Chondrocyte (in vitro differentiated cells): ENCODE data around the gene NARF. TPM values are rescaled to one million over a fixed set of nuclear protein-coding genes. Genes with fewer than 3 reads are reported as not detected.
A peak's percentile ranks its signal among the peaks of the same experiment; 100 is the strongest.
"Not testable (repeated sequence)": the region's sequence is repeated elsewhere in the genome, so short reads cannot be mapped to it uniquely, and the experiment has no call there.

Source experiments
- DNase-seq: peaks from one replicate; pipeline ENCODE4 v3.0.0; 2021; ENCODE audit warnings: mixed read lengths, low spot score
- H3K27ac Mint-ChIP-seq: one replicate; pipeline ENCODE4 v1.8.0; 2021; ENCODE audit warnings: mild to moderate bottlenecking, moderate library complexity, mixed read lengths; ENCODE audit not compliant: unreplicated experiment
- H3K27me3 Mint-ChIP-seq: 2 replicates; pipeline ENCODE4 v1.8.0; 2021; ENCODE audit warnings: low read depth, mixed read lengths
- H3K36me3 Mint-ChIP-seq: 2 replicates; pipeline ENCODE4 v1.8.0; 2021; ENCODE audit warnings: low read depth, mixed read lengths
- H3K4me1 Mint-ChIP-seq: 2 replicates; pipeline ENCODE4 v1.8.0; 2021; ENCODE audit warnings: low read depth, mild to moderate bottlenecking, mixed read lengths
- H3K4me3 Mint-ChIP-seq: one replicate; pipeline ENCODE4 v1.8.0; 2021; ENCODE audit warnings: mild to moderate bottlenecking, moderate library complexity, mixed read lengths; ENCODE audit not compliant: unreplicated experiment
- H3K9me3 Mint-ChIP-seq: 2 replicates; pipeline ENCODE4 v1.8.0; 2021; ENCODE audit warnings: low read depth, mixed read lengths
- total RNA-seq: library from RNA; stranded (reverse); gene quantifications from 3 replicates; pipeline ENCODE4 v1.2.1, GENCODE V29; 2021
- TF ChIP-seq, protein P1 (sequence below): fragments of 200-600 bp; sonication (generic); IDR thresholded peaks from 2 replicates; pipeline ENCODE4 v1.5.0; 2021; ENCODE audit warnings: antibody characterized with exemption, mild to moderate bottlenecking, moderate library complexity

NARF gene
- total RNA-seq, 1 donor from 2014 or later: 68.9 TPM

DNA sequence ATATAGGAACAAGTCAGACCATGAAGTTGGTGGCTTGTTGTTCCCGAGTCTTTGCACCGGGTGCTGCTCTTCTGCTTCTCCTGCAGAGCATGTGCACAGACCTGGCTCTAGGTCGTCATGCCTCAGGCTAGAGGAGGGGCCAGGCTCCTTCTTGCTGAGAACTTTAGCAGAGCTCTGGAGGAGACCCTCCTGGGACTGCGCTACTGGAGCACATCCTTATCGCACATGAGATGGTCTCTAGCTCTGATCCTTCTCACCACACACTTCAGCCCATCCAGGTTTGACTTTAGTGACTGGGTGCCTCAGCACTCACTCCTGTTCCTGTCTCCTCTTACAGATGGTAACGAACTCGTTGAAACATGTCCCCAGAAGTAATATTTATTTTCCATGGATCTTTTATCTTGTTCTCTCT lies 75.9 kb downstream of the NARF start:
- no peaks in the 10 kb centered on the region for H3K9me3 Mint-ChIP-seq
- H3K4me3 Mint-ChIP-seq: no peak overlapping the region
- H3K4me1 Mint-ChIP-seq: peaks cover 73% of the 10 kb centered on the region
- H3K27ac Mint-ChIP-seq: peak overlapping the region; percentile 98
- no peaks in the 10 kb centered on the region for H3K36me3 Mint-ChIP-seq
- TF ChIP-seq, protein P1, sequence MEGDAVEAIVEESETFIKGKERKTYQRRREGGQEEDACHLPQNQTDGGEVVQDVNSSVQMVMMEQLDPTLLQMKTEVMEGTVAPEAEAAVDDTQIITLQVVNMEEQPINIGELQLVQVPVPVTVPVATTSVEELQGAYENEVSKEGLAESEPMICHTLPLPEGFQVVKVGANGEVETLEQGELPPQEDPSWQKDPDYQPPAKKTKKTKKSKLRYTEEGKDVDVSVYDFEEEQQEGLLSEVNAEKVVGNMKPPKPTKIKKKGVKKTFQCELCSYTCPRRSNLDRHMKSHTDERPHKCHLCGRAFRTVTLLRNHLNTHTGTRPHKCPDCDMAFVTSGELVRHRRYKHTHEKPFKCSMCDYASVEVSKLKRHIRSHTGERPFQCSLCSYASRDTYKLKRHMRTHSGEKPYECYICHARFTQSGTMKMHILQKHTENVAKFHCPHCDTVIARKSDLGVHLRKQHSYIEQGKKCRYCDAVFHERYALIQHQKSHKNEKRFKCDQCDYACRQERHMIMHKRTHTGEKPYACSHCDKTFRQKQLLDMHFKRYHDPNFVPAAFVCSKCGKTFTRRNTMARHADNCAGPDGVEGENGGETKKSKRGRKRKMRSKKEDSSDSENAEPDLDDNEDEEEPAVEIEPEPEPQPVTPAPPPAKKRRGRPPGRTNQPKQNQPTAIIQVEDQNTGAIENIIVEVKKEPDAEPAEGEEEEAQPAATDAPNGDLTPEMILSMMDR: no peak
- no peak for DNase-seq
- H3K27me3 Mint-ChIP-seq: no peaks in the 10 kb centered on the region

- Mint-ChIP-seq H3K27ac (peak overlapping the region; percentile 98), H3K36me3 (no peaks in the 10 kb centered on the region), H3K4me1 (peaks cover 65% of the 10 kb centered on the region), H3K9me3 (no peaks in the 10 kb centered on the region), H3K27me3 (no peaks in the 10 kb centered on the region), H3K4me3 (peak overlapping the region; percentile 20)
- DNase-seq: no peak
- TF ChIP-seq, protein P1: no peak
These were observed 78.1 kb downstream of the NARF start for GRCh38 chr17:82536512-82537201.

DNA sequence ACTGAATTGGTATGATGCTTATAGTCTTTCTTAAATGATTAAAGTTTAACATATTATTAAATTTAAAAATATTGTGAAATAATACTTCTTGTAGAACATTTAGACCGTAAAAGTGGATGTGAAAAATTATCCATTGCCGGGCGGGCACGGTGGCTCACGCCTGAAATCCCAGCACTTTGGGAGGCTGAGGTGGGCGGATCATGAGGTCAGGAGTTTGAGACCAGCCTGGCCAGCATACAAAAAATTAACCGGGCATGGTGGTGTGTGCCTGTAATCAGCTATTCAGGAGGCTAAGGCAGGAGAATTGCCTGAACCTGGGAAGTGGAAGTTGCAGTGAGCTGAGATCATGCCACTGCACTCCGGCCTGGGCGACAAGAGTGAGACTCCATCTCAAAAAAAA lies 78.7 kb downstream of the NARF start:
- H3K36me3 Mint-ChIP-seq, DNase-seq, H3K27me3 Mint-ChIP-seq, H3K4me3 Mint-ChIP-seq, H3K9me3 Mint-ChIP-seq: not testable (repeated sequence)
- Mint-ChIP-seq H3K27ac (peak overlapping the region; percentile 98), H3K4me1 (peaks cover 64% of the 10 kb centered on the region)

DNA sequence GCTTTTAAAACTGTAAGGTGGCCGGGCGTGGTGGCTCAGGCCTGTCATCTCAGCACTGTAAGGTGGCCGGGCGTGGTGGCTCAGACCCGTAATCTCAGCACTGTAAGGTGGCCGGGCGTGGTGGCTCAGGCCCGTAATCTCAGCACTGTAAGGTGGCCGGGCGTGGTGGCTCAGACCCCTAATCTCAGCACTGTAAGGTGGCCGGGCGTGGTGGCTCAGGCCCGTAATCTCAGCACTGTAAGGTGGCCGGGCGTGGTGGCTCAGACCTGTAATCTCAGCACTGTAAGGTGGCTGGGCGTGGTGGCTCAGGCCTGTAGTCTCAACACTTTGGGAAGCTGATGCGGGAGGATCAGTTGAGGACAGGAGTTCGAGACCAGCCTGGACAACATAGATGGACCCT lies 80.5 kb downstream of the NARF start:
- H3K27ac Mint-ChIP-seq: peak overlapping the region; percentile 98
- H3K27me3 Mint-ChIP-seq, DNase-seq, H3K9me3 Mint-ChIP-seq, H3K4me3 Mint-ChIP-seq, H3K36me3 Mint-ChIP-seq: not testable (repeated sequence)
- H3K4me1 Mint-ChIP-seq: peaks cover 64% of the 10 kb centered on the region

Other genes with a start within 250 kb of the NARF start
- 23.5 to 39.8 TPM (median 24.1 TPM) in 3 replicates for gene CCDC57, start 245.9 kb upstream of the NARF start, total RNA-seq
- 53.3 to 206 TPM (median 189 TPM) in 3 replicates for gene SLC16A3, start 229.7 kb upstream of the NARF start, total RNA-seq
- gene CSNK1D, start 185.0 kb upstream of the NARF start, total RNA-seq: 93.0 to 94.5 TPM (median 93.9 TPM) in 3 replicates
- not detected in 3 replicates for gene CD7, start 141.1 kb upstream of the NARF start, total RNA-seq
- 1.3 to 2.5 TPM (median 2.1 TPM) in 3 replicates for gene SECTM1, start 125.0 kb upstream of the NARF start, total RNA-seq
- not detected in 3 replicates for gene TEX19, start 99.5 kb upstream of the NARF start, total RNA-seq
- gene UTS2R, start 87.0 kb upstream of the NARF start, total RNA-seq: not detected in 3 replicates
- gene HEXD, start 40.4 kb upstream of the NARF start, total RNA-seq: 10.8 to 17.7 TPM (median 11.2 TPM) in 3 replicates
- 19.9 to 30.6 TPM (median 20.0 TPM) in 3 replicates for gene OGFOD3, start 40.2 kb upstream of the NARF start, total RNA-seq
- 52.5 to 55.4 TPM (median 53.0 TPM) in 3 replicates for gene CYBC1, start 8.0 kb upstream of the NARF start, total RNA-seq
- 47.6 to 49.5 TPM (median 49.4 TPM) in 3 replicates for gene FOXK2, start 61.0 kb downstream of the NARF start, total RNA-seq
- gene WDR45B, start 189.7 kb downstream of the NARF start, total RNA-seq: 60.4 to 70.0 TPM (median 67.8 TPM) in 3 replicates
- gene RAB40B, start 240.0 kb downstream of the NARF start, total RNA-seq: 16.7 to 20.0 TPM (median 20.0 TPM) in 3 replicates